GM12874 (cell line): ENCODE results near the gene FOXO6.

Experiments
- CTCF ChIP-seq: IDR thresholded peaks from 2 replicates; pipeline ENCODE4 v1.5.1; 2011; ENCODE audit warnings: low read depth, mild to moderate bottlenecking, control low read depth, low read length, moderate library complexity; ENCODE audit not compliant: insufficient read depth

The FOXO6 gene

DNA sequence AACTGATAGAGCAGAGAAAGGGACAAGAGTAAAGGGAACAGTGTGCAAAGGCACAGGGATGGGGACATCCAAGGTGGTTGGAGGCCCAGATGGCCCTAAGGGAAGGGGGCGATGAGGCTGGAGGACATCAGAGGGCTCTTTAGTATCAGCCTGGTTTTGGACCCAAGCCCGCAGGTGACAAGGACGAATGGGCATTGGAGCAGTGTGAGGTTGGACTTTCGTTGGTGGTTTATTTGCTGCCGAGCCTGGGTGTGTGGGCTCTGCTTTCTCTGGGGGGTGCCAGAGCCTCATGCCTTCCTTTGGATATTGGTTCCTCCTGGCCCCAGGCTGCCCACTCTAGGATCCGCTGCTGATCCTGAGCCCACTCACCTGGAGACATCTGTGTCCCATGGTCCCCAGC, 12.1 kb downstream of the FOXO6 start:
- TF ChIP-seq CTCF = no peak

DNA sequence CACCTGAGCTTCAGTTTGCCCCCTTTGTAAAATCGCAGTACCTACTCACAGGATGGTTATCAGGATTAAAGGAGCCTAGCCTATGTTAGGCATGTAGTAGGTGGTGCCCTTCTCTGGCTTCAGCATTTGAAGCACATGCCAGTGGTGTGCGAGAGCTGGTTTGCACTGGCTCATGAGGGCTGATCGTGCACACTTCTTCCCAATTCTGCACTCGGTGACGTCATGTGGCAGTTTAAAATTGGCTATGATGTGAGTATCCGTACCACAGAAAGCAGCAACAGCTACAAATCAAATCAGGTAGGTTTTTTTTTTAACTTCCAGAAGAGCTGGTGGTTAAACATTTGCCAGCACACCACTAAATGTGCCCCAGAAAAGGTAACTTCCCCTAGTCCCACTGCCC, 13.5 kb downstream of the FOXO6 start:
- TF ChIP-seq CTCF = no peak

- TF ChIP-seq CTCF = no peak
Measured at GRCh38 chr1:41377397-41377796, 16.2 kb downstream of the FOXO6 start.

GRCh38 chr1:41378222-41378621, 17.0 kb downstream of the FOXO6 start:
- TF ChIP-seq CTCF = no peak

DNA sequence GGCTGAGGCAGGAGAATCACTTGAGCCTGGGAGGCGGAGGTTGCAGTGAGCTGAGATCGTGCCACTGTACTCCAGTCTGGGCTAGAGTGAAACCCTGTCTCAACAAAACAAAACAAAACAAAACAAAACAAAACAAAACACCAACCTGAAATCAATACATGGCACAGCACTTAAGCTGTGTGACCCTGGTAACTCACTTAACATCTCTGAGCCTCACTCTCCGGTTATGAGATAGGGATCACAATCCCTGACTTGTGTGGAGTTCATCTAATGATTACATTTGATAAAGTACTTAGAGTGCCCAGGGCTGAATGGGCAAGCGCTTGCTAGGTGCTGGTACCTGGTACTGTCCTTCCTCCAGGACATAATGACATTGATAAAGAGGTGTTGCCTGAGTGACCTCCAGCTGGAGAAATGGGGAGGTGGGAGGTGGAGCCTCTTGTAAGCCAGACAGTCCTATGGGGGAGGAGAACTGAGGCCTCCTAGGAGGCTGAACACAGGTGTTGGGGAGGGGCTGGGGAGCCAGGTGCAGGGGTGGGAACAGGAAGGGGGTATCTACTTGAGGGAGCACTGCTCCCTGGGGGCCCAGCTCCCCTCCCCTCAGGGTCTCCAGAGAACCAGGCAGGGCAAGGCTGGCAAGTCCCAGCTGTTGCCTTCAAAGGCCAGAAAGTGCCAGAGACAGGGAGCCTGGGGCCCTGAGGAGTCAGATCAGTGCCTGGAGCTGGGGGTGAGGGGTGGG, 17.9 kb downstream of the FOXO6 start:
- TF ChIP-seq CTCF = no peak

- no peak for TF ChIP-seq CTCF
Measured at GRCh38 chr1:41379738-41380130, 18.5 kb downstream of the FOXO6 start.

- no peak for TF ChIP-seq CTCF
Measured at GRCh38 chr1:41380195-41380594, 19.0 kb downstream of the FOXO6 start.
